ENCODE results near the gene SLC39A9. TPM values are rescaled to one million over a fixed set of nuclear protein-coding genes. Genes with fewer than 3 reads are reported as not detected.

SLC39A9 gene
- total and polyA plus RNA-seq, 2 experiments from 2014 or later, result 32.9 to 90.9 TPM

GRCh38 chr14:69468949-69469348 lies 70.5 kb downstream of the SLC39A9 start:
- DNase-seq, result no peak
- TF ChIP-seq EZH2phosphoT487 (IDR thresholded peaks at IDR 0.05; ENCODE audit: insufficient read depth, low read depth) (no peak), EZH2 (IDR thresholded peaks at IDR 0.05; ENCODE audit: insufficient read depth, poor library complexity, severe bottlenecking) (no peak)
- no peaks in the 10 kb centered on the region for H3K9me3 ChIP-seq (ENCODE audit: low read depth)
- no peaks in the 10 kb centered on the region for H3K9me2 ChIP-seq (ENCODE audit: insufficient read depth)
- H3K36me3 ChIP-seq (ENCODE audit: low read depth), result no peaks in the 10 kb centered on the region
- H3K9ac ChIP-seq, result no peak overlapping the region
- no peak overlapping the region for H3K4me3 ChIP-seq
- peaks cover 15% of the 10 kb centered on the region for H3K4me1 ChIP-seq (ENCODE audit: insufficient read depth)
- 70 to 77% methylated on average over 2 of the region's 2 CpGs for WGBS, 2 experiments (ENCODE audit: low coverage in 1 of 2, low lambda C conversion rate in 2 of 2, missing lambda C conversion rate in 2 of 2)
- in situ Hi-C loops (cut with MboI), result loop anchor here (25.0 kb wide), 1 partner anchor 232 kb away; no protein-coding TSS in a partner anchor
- H3K27ac ChIP-seq, result no peak overlapping the region
- H3K27me3 ChIP-seq (replicated peaks; ENCODE audit: insufficient read depth), result no peaks in the 10 kb centered on the region
- H4K20me1 ChIP-seq (ENCODE audit: insufficient read depth), result no peaks in the 10 kb centered on the region
- no peak overlapping the region for H2AFZ ChIP-seq
- H3K4me2 ChIP-seq (ENCODE audit: unreplicated experiment), result no peak overlapping the region
- H3K79me2 ChIP-seq (ENCODE audit: insufficient read depth), result no peaks in the 10 kb centered on the region
- H3F3A ChIP-seq (ENCODE audit: insufficient read depth), result peaks cover 9% of the 10 kb centered on the region; the same call in 1 of the 2 replicates

DNA sequence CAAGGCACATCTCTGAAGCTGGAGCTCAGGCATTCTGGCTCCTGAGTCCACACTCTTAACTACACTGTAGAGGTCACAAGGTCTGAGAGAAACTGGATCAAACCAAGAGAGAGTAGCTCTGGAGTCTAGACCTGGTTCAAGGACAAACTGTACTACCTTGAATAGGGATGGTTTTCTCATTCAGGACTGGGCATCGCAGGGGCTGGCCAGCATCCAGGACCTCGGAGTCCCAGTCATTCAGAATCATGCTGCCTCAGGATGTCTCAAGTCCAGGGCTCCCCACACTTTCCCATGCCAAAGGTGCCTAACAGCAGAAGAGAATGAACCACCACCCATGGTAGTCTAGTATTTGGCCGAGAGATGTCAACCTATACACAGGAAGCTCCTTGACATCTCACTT lies 72.9 kb downstream of the SLC39A9 start:
- WGBS, 2 experiments (ENCODE audit: low coverage in 1 of 2, low lambda C conversion rate in 2 of 2, missing lambda C conversion rate in 2 of 2), result 87 to 94% methylated on average over 3 of the region's 3 CpGs
- H4K20me1 ChIP-seq (ENCODE audit: insufficient read depth), result no peaks in the 10 kb centered on the region
- H2AFZ ChIP-seq, result no peak overlapping the region
- H3K27me3 ChIP-seq (replicated peaks; ENCODE audit: insufficient read depth), result no peaks in the 10 kb centered on the region
- no peak for DNase-seq
- no peaks in the 10 kb centered on the region for H3K9me2 ChIP-seq (ENCODE audit: insufficient read depth)
- no peak overlapping the region for H3K9ac ChIP-seq
- no peak overlapping the region for H3K4me2 ChIP-seq (ENCODE audit: unreplicated experiment)
- H3F3A ChIP-seq (ENCODE audit: insufficient read depth), result no peaks in the 10 kb centered on the region
- in situ Hi-C loops (cut with MboI), result loop anchor here (25.0 kb wide), 1 partner anchor 234 kb away; no protein-coding TSS in a partner anchor
- H3K9me3 ChIP-seq (ENCODE audit: low read depth), result no peaks in the 10 kb centered on the region
- H3K27ac ChIP-seq, result no peak overlapping the region
- no peaks in the 10 kb centered on the region for H3K36me3 ChIP-seq (ENCODE audit: low read depth)
- TF ChIP-seq EZH2phosphoT487 (IDR thresholded peaks at IDR 0.05; ENCODE audit: insufficient read depth, low read depth), result no peak
- TF ChIP-seq EZH2 (IDR thresholded peaks at IDR 0.05; ENCODE audit: insufficient read depth, poor library complexity, severe bottlenecking), result no peak
- no peaks in the 10 kb centered on the region for H3K79me2 ChIP-seq (ENCODE audit: insufficient read depth)
- no peak overlapping the region for H3K4me3 ChIP-seq
- no peaks in the 10 kb centered on the region for H3K4me1 ChIP-seq (ENCODE audit: insufficient read depth)

- no peak overlapping the region for H3K27ac ChIP-seq
- H3K9me2 ChIP-seq (ENCODE audit: insufficient read depth), result no peaks in the 10 kb centered on the region
- H3K9ac ChIP-seq, result no peak overlapping the region
- no peaks in the 10 kb centered on the region for H3K36me3 ChIP-seq (ENCODE audit: low read depth)
- H2AFZ ChIP-seq, result no peak overlapping the region
- no peak overlapping the region for H3K4me3 ChIP-seq
- H4K20me1 ChIP-seq (ENCODE audit: insufficient read depth), result no peaks in the 10 kb centered on the region
- no peaks in the 10 kb centered on the region for H3K27me3 ChIP-seq (replicated peaks; ENCODE audit: insufficient read depth)
- no peaks in the 10 kb centered on the region for H3F3A ChIP-seq (ENCODE audit: insufficient read depth)
- no peaks in the 10 kb centered on the region for H3K4me1 ChIP-seq (ENCODE audit: insufficient read depth)
- no peak for DNase-seq
- no peaks in the 10 kb centered on the region for H3K9me3 ChIP-seq (ENCODE audit: low read depth)
- no peaks in the 10 kb centered on the region for H3K79me2 ChIP-seq (ENCODE audit: insufficient read depth)
- 90 to 95% methylated on average over 10 of the region's 10 CpGs for WGBS, 2 experiments (ENCODE audit: low coverage in 1 of 2, low lambda C conversion rate in 2 of 2, missing lambda C conversion rate in 2 of 2)
- in situ Hi-C loops (cut with MboI), result loop anchor here (25.0 kb wide), 1 partner anchor 235 kb away; no protein-coding TSS in a partner anchor
- TF ChIP-seq EZH2 (IDR thresholded peaks at IDR 0.05; ENCODE audit: insufficient read depth, poor library complexity, severe bottlenecking) (no peak), EZH2phosphoT487 (IDR thresholded peaks at IDR 0.05; ENCODE audit: insufficient read depth, low read depth) (no peak)
- no peak overlapping the region for H3K4me2 ChIP-seq (ENCODE audit: unreplicated experiment)
Observed at GRCh38 chr14:69471916-69472315, 73.4 kb downstream of the SLC39A9 start.

- TF ChIP-seq EZH2 (IDR thresholded peaks at IDR 0.05; ENCODE audit: insufficient read depth, poor library complexity, severe bottlenecking), result no peak
- TF ChIP-seq EZH2phosphoT487 (IDR thresholded peaks at IDR 0.05; ENCODE audit: insufficient read depth, low read depth), result no peak
- H3K36me3 ChIP-seq (ENCODE audit: low read depth), result no peaks in the 10 kb centered on the region
- no peaks in the 10 kb centered on the region for H3K9me2 ChIP-seq (ENCODE audit: insufficient read depth)
- no peaks in the 10 kb centered on the region for H3K4me1 ChIP-seq (ENCODE audit: insufficient read depth)
- DNase-seq, result no peak
- no peaks in the 10 kb centered on the region for H3K9me3 ChIP-seq (ENCODE audit: low read depth)
- no peaks in the 10 kb centered on the region for H3K79me2 ChIP-seq (ENCODE audit: insufficient read depth)
- H3K9ac ChIP-seq, result no peak overlapping the region
- H3K27ac ChIP-seq, result no peak overlapping the region
- H3K4me2 ChIP-seq (ENCODE audit: unreplicated experiment), result no peak overlapping the region
- in situ Hi-C loops (cut with MboI), result loop anchor here (25.0 kb wide), 1 partner anchor 236 kb away; no protein-coding TSS in a partner anchor
- H3K4me3 ChIP-seq, result no peak overlapping the region
- whole genome bisulfite sequencing, 2 experiments (ENCODE audit: low coverage in 1 of 2, low lambda C conversion rate in 2 of 2, missing lambda C conversion rate in 2 of 2), result 27 to 50% methylated on average over 2 to 3 of the region's 3 CpGs
- no peaks in the 10 kb centered on the region for H3F3A ChIP-seq (ENCODE audit: insufficient read depth)
- H2AFZ ChIP-seq, result no peak overlapping the region
- no peaks in the 10 kb centered on the region for H4K20me1 ChIP-seq (ENCODE audit: insufficient read depth)
- no peaks in the 10 kb centered on the region for H3K27me3 ChIP-seq (replicated peaks; ENCODE audit: insufficient read depth)
Observed at GRCh38 chr14:69473260-69473659, 74.8 kb downstream of the SLC39A9 start.
